Measurements from ENCODE around the gene C11orf58. TPM values are rescaled to one million over a fixed set of nuclear protein-coding genes. Genes with fewer than 3 reads are reported as not detected.

Gene C11orf58
- total RNA-seq, 2 donors from 2014 or later = 162 to 183 TPM

DNA sequence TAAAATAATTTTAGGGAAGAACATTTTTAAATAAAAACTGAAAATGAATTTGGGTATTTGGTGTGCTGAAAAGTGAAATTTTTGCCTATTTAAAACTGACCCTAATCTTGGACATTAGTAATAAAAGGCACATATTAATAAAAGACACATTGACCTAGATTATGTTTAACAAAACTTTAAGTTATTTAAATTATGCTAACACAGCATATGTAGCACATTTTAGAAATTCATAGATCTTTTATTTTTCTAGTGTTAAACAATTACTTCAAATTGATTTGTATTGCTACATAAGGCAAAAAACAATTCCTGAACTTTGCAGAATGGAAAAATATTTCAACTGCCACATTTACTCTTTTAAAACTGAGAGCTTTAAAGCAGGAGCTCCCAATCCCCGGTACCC, 10.6 kb downstream of the C11orf58 start:
- H3K27me3 Mint-ChIP-seq (ENCODE audit: insufficient read depth) = no peaks in the 10 kb centered on the region
- peaks cover 95% of the 10 kb centered on the region for H3K36me3 Mint-ChIP-seq (ENCODE audit: low read depth)
- H3K4me1 Mint-ChIP-seq = peaks cover 9% of the 10 kb centered on the region
- H3K27ac Mint-ChIP-seq = no peak overlapping the region
- peaks cover 4% of the 10 kb centered on the region for H3K9me3 Mint-ChIP-seq
- WGBS, 2 experiments (ENCODE audit: insufficient coverage in 1 of 2, insufficient read length in 1 of 2) = 98 to 100% methylated on average over 1 of the region's 1 CpG
- Histone ChIP-seq H3K4me1 (ENCODE audit: control insufficient read depth, insufficient read depth, low read length) (peaks cover 5% of the 10 kb centered on the region), H3K9ac (ENCODE audit: extremely low read depth, low read length, poor library complexity, severe bottlenecking) (no peak overlapping the region), H3K27me3 (ENCODE audit: control insufficient read depth, insufficient read depth, low read length, poor library complexity, severe bottlenecking) (no peaks in the 10 kb centered on the region), H3K36me3 (ENCODE audit: control insufficient read depth, insufficient read depth, low read length) (peaks cover 98% of the 10 kb centered on the region), H3K9me3 (ENCODE audit: control insufficient read depth, low read length) (peaks cover 23% of the 10 kb centered on the region), H3K4me3 (ENCODE audit: low read length) (no peak overlapping the region), H3K27ac (ENCODE audit: low read depth, low read length) (no peak overlapping the region)
- H3K4me3 Mint-ChIP-seq = no peak overlapping the region
- DNase-seq = no peak
- TF ChIP-seq, protein P1, sequence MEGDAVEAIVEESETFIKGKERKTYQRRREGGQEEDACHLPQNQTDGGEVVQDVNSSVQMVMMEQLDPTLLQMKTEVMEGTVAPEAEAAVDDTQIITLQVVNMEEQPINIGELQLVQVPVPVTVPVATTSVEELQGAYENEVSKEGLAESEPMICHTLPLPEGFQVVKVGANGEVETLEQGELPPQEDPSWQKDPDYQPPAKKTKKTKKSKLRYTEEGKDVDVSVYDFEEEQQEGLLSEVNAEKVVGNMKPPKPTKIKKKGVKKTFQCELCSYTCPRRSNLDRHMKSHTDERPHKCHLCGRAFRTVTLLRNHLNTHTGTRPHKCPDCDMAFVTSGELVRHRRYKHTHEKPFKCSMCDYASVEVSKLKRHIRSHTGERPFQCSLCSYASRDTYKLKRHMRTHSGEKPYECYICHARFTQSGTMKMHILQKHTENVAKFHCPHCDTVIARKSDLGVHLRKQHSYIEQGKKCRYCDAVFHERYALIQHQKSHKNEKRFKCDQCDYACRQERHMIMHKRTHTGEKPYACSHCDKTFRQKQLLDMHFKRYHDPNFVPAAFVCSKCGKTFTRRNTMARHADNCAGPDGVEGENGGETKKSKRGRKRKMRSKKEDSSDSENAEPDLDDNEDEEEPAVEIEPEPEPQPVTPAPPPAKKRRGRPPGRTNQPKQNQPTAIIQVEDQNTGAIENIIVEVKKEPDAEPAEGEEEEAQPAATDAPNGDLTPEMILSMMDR (conservative IDR thresholded peaks at IDR 0.05) = no peak

DNA sequence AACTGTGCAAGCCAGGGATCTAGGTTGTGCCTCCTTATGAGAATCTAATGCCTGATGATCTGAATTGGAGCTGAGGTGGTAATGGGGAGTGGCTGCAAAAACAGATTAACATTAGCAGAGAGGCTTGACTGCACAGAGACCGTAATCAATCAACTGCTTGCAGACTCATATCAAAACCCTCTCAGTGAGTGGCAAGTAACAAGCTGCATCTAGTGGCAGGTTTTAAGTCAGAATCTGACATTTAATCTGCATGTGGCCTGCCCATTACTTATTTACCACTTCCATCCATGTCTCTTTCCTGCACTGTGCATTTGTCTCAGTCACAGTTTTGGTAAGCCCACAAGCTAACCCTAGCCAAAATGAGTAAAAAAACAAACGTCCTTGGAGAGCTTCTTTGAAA, 11.2 kb downstream of the C11orf58 start:
- H3K9me3 Mint-ChIP-seq = peaks cover 4% of the 10 kb centered on the region
- 93 to 100% methylated on average over 1 to 2 of the region's 2 CpGs for WGBS, 2 experiments (ENCODE audit: insufficient coverage in 1 of 2, insufficient read length in 1 of 2)

DNA sequence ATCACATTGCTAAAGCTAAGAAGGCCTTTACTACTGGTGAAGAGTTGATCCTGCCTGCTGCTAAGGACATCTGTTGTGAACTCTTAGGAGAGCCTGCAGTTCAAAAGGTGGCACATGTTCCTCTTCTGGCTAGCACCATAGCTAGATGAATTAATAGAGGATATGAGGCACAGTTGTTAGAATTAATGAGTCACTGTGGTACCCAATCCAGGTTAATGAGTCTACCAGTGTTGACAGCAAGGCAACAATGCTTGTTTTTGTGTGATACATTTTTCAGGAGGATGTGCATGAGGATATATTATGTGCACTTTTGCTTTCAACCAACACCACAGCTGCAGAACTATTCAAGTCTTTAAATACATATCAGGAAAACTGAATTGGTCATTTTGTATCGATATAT, 12.0 kb downstream of the C11orf58 start:
- H3K4me1 ChIP-seq (ENCODE audit: control insufficient read depth, insufficient read depth, low read length) = no peaks in the 10 kb centered on the region
- peaks cover 23% of the 10 kb centered on the region for H3K9me3 ChIP-seq (ENCODE audit: control insufficient read depth, low read length)
- no peak overlapping the region for H3K27ac ChIP-seq (ENCODE audit: low read depth, low read length)
- H3K9me3 Mint-ChIP-seq = peaks cover 4% of the 10 kb centered on the region
- no peak overlapping the region for H3K4me3 ChIP-seq (ENCODE audit: low read length)
- peaks cover 98% of the 10 kb centered on the region for H3K36me3 ChIP-seq (ENCODE audit: control insufficient read depth, insufficient read depth, low read length)
- no peaks in the 10 kb centered on the region for H3K4me1 Mint-ChIP-seq
- no peak overlapping the region for H3K4me3 Mint-ChIP-seq
- H3K36me3 Mint-ChIP-seq (ENCODE audit: low read depth) = peaks cover 91% of the 10 kb centered on the region
- DNase-seq = no peak
- H3K27ac Mint-ChIP-seq = no peak overlapping the region
- H3K9ac ChIP-seq (ENCODE audit: extremely low read depth, low read length, poor library complexity, severe bottlenecking) = no peak overlapping the region
- no peaks in the 10 kb centered on the region for H3K27me3 ChIP-seq (ENCODE audit: control insufficient read depth, insufficient read depth, low read length, poor library complexity, severe bottlenecking)
- WGBS, 2 experiments (ENCODE audit: insufficient coverage in 1 of 2, insufficient read length in 1 of 2) = 95% methylated on average over 1 of the region's 1 CpG; no CpG with 5 or more reads in 1 of the 2 experiments
- TF ChIP-seq, protein P1 (conservative IDR thresholded peaks at IDR 0.05) = no peak
- H3K27me3 Mint-ChIP-seq (ENCODE audit: insufficient read depth) = no peaks in the 10 kb centered on the region

More for the DNA sequence above, 11.2 kb downstream of the C11orf58 start:
- Mint-ChIP-seq H3K4me3 (no peak overlapping the region), H3K27ac (no peak overlapping the region), H3K27me3 (ENCODE audit: insufficient read depth) (no peaks in the 10 kb centered on the region), H3K36me3 (ENCODE audit: low read depth) (peaks cover 95% of the 10 kb centered on the region), H3K4me1 (peaks cover 3% of the 10 kb centered on the region)
- Histone ChIP-seq H3K36me3 (ENCODE audit: control insufficient read depth, insufficient read depth, low read length) (peaks cover 99% of the 10 kb centered on the region), H3K9ac (ENCODE audit: extremely low read depth, low read length, poor library complexity, severe bottlenecking) (no peak overlapping the region), H3K9me3 (ENCODE audit: control insufficient read depth, low read length) (peaks cover 23% of the 10 kb centered on the region), H3K4me3 (ENCODE audit: low read length) (no peak overlapping the region), H3K27me3 (ENCODE audit: control insufficient read depth, insufficient read depth, low read length, poor library complexity, severe bottlenecking) (no peaks in the 10 kb centered on the region), H3K4me1 (ENCODE audit: control insufficient read depth, insufficient read depth, low read length) (no peaks in the 10 kb centered on the region), H3K27ac (ENCODE audit: low read depth, low read length) (no peak overlapping the region)
- TF ChIP-seq, protein P1 (conservative IDR thresholded peaks at IDR 0.05) = no peak
- DNase-seq = no peak

Measured in endodermal cell (in vitro differentiated cells).